HepG2 (cell line): ENCODE measurements around the gene EYA2. TPM values are rescaled to one million over a fixed set of nuclear protein-coding genes. Genes with fewer than 3 reads are reported as not detected.

Experiments used
- ATAC-seq: fragments of 200-7000 bp; cut with Tn5 transposase; 3 replicates; pipeline ENCODE4 v1.9.1; 2020; ENCODE audit warnings: mild to moderate bottlenecking, moderate library complexity
- BruUV-seq: library from RNA; stranded (reverse); fragments of 400-500 nt; replicated peaks from 2 replicates; lab custom pipeline; 2021; lab: Mats Ljungman, UMichigan
- CTCF ChIA-PET: fragments of 300-600 bp; formaldehyde crosslinking; extraction: SDS; loops from one replicate; lab custom pipeline; 2021; ENCODE audit warnings: low total read pairs, inconsistent platforms, low intra/inter-chr PET ratio; lab: Yijun Ruan, JAX
- POLR2A ChIA-PET: fragments of 350-600 bp; sonication (Branson Sonifier 250); formaldehyde crosslinking; loops from one replicate; lab custom pipeline; 2020; ENCODE audit warnings: antibody characterized with exemption, inconsistent platforms; lab: Yijun Ruan, JAX
- DNase-seq: peaks from one replicate; pipeline ENCODE4 v3.0.0-alpha.2; 2015; ENCODE audit warnings: low spot score
- FAIRE-seq: peaks from 3 replicates; lab custom pipeline; 2011; peaks lifted over from hg19 to GRCh38; lab: Jason Lieb, UNC
- H2AFZ ChIP-seq: one replicate; pipeline ENCODE4 v1.6.1; 2011; ENCODE audit warnings: low read length, inconsistent platforms
- H3K27ac ChIP-seq: fragments of 300-600 bp; 3 replicates; pipeline ENCODE4 v1.8.0; 2011; ENCODE audit warnings: mixed run types, mild to moderate bottlenecking, mixed read lengths, low read length, inconsistent platforms; ENCODE audit not compliant: insufficient read depth; ENCODE audit errors: extremely low read length
- H3K27me3 ChIP-seq, 2 experiments: fragments of 200-600 bp in 1 of 2; 2 replicates in 1 of 2; 3 replicates in 1 of 2; pipeline versions ENCODE4 v1.6.0 to v1.8.0; 2011; ENCODE audit warnings: low read length in 2 of 2, mild to moderate bottlenecking in 2 of 2, moderate library complexity in 2 of 2, inconsistent platforms in 1 of 2; ENCODE audit not compliant: insufficient read depth in 2 of 2, control insufficient read depth in 1 of 2
- H3K36me3 ChIP-seq, 2 experiments: fragments of 200-600 bp in 1 of 2; replicated peaks in 1 of 2; 2 replicates in 1 of 2; 3 replicates in 1 of 2; pipeline versions ENCODE4 v1.5.1 to v1.8.0; 2011; ENCODE audit warnings: low read length in 2 of 2, inconsistent platforms in 1 of 2; ENCODE audit not compliant: insufficient read depth in 2 of 2, control insufficient read depth in 1 of 2
- H3K4me1 ChIP-seq: 2 replicates; pipeline ENCODE4 v1.5.1; 2012; ENCODE audit warnings: low read length, inconsistent platforms; ENCODE audit not compliant: insufficient read depth
- H3K4me2 ChIP-seq: 2 replicates; pipeline ENCODE4 v1.6.0; 2011; ENCODE audit warnings: low read depth, low read length, inconsistent platforms
- H3K4me3 ChIP-seq, 3 experiments: fragments of 200-600 bp in 1 of 3; sonication (generic), shearing (Covaris generic) in 1 of 3; replicated peaks in 1 of 3; 2 replicates each; pipeline ENCODE4 v1.5.1; 2011 to 2016; ENCODE audit warnings: low read length in 3 of 3, inconsistent platforms in 2 of 3, low read depth in 2 of 3, mild to moderate bottlenecking in 2 of 3, control low read depth in 1 of 3, mixed read lengths in 1 of 3; ENCODE audit not compliant: insufficient read depth in 1 of 3
- H3K79me2 ChIP-seq: one replicate; pipeline ENCODE4 v1.6.1; 2011; ENCODE audit warnings: low read length, inconsistent platforms; ENCODE audit not compliant: insufficient read depth
- H3K9ac ChIP-seq: 2 replicates; pipeline ENCODE4 v1.6.0; 2011; ENCODE audit warnings: mild to moderate bottlenecking, low read depth, low read length, inconsistent platforms; ENCODE audit not compliant: insufficient read depth
- H3K9me3 ChIP-seq: 2 replicates; pipeline ENCODE4 v1.5.1; 2012; ENCODE audit warnings: mild to moderate bottlenecking, low read length
- H4K20me1 ChIP-seq: 2 replicates; pipeline ENCODE4 v1.6.0; 2011; ENCODE audit warnings: inconsistent platforms, mild to moderate bottlenecking, low read length, moderate library complexity; ENCODE audit not compliant: insufficient read depth
- CBFB ChIP-seq: sonication (generic); formaldehyde crosslinking; IDR thresholded peaks from 2 replicates; pipeline ENCODE4 v1.4.0; 2020; ENCODE audit warnings: missing genetic modification reagents
- GABPA ChIP-seq, 2 experiments: IDR thresholded peaks; 2 replicates each; pipeline ENCODE4 v1.6.1; 2011 to 2016; ENCODE audit warnings: low read depth in 2 of 2, low read length in 1 of 2, missing biosample characterization in 1 of 2, missing genetic modification characterization in 1 of 2
- GABPB1 ChIP-seq: IDR thresholded peaks from 2 replicates; pipeline ENCODE4 v1.6.1; 2016; ENCODE audit warnings: mild to moderate bottlenecking, missing genetic modification reagents, moderate library complexity, missing compliant biosample characterization
- GATA4 ChIP-seq: sonication (generic); IDR thresholded peaks from 2 replicates; pipeline ENCODE4 v1.6.1; 2016; ENCODE audit warnings: antibody characterized with exemption, low read depth, borderline replicate concordance
- HNRNPL ChIP-seq: fragments of 200-400 bp; formaldehyde crosslinking; IDR thresholded peaks from 2 replicates; pipeline ENCODE4 v1.6.1; 2017; ENCODE audit warnings: mild to moderate bottlenecking, low read depth, low read length
- MED13 ChIP-seq: sonication (generic); formaldehyde crosslinking; IDR thresholded peaks from 2 replicates; pipeline ENCODE4 v1.5.0; 2020; ENCODE audit warnings: missing genetic modification reagents
- NR2C2 ChIP-seq: sonication (generic); formaldehyde crosslinking; IDR thresholded peaks from 2 replicates; pipeline ENCODE4 v1.4.0; 2020; ENCODE audit warnings: missing genetic modification reagents, mild to moderate bottlenecking, moderate library complexity, borderline replicate concordance
- RAD51 ChIP-seq: fragments of 450-650 bp; IDR thresholded peaks from 2 replicates; pipeline ENCODE4 v1.6.1; 2016; ENCODE audit warnings: borderline replicate concordance
- TEAD3 ChIP-seq: optimal IDR thresholded peaks from 2 replicates; pipeline ENCODE3; 2016; ENCODE audit warnings: borderline replicate concordance
- WGBS: methylation state at CpG from one replicate; pipeline ENCODE4 v1.1.6; 2017; ENCODE audit warnings: low lambda C conversion rate; 5-methylcytosine and 5-hydroxymethylcytosine counted together
- in situ Hi-C: cut with HindIII; loops from 2 replicates; pipeline ENCODE4 v1.10.0; 2017; ENCODE audit warnings: low pct_unique_long_range_greater_than_20kb; ENCODE audit not compliant: extremely low pct_ligation_motif_present
- intact Hi-C: fragments of 100-400 bp; cut with micrococcal nuclease; formaldehyde crosslinking; loops from one replicate; pipeline ENCODE4 v1.10.0; 2022; ENCODE audit not compliant: unreplicated experiment
- polyA plus RNA-seq, 8 experiments: library from polyadenylated mRNA; depleted of rRNA in 3 of 8; stranded (reverse) in 7 of 8; unstranded in 1 of 8; fragments of >200 nt; fragmentation: Illumina TruSeq in 4 of 8; extraction: Trizol in 4 of 8; gene quantifications; 2 replicates each; pipeline versions ENCODE4 v1.2.1 to v1.2.3, GENCODE V29; 2011 to 2016; ENCODE audit warnings: low read depth in 4 of 8, missing spikeins in 1 of 8, mixed read lengths in 1 of 8; ENCODE audit not compliant: insufficient read depth in 1 of 8
- total RNA-seq, 5 experiments: library from RNA; depleted of rRNA; stranded (reverse); fragments of >200 nt; fragmentation: Illumina TruSeq; extraction: Trizol; gene quantifications; 2 replicates each; pipeline ENCODE4 v1.2.3, GENCODE V29; 2016; ENCODE audit warnings: low read depth in 1 of 5

EYA2 gene
- total and polyA plus RNA-seq, 2 of the 13 experiments (the other 11 are each of a cell fraction or from before 2014, with no cell fraction given), result not detected

- ChIA-PET CTCF (no interaction called here), POLR2A (no interaction called here)
- FAIRE-seq (peak; percentile 18), DNase-seq (no peak), ATAC-seq (no peak)
- peak; percentile 65; the same call in 1 of the 2 replicates for TF ChIP-seq RAD51
- TF ChIP-seq MED13 (CRISPR knock-in tag), result no peak
- in situ Hi-C loops, result no loop called here
- intact Hi-C loops, result no loop called here
- Histone ChIP-seq H3K79me2 (no peaks in the 10 kb centered on the region), H3K36me3 (no peaks in the 10 kb centered on the region), H3K27me3 (peaks cover 2 to 14% of the 10 kb centered on the region in 2 experiments; a peak in 2 of 5 replicates), H3K9me3 (peaks cover 5% of the 10 kb centered on the region; the same call in 1 of the 2 replicates), H3K4me2 (no peak overlapping the region), H3K4me3 (no peak overlapping the region), H2AFZ (no peak overlapping the region), H3K4me1 (no peaks in the 10 kb centered on the region), H3K9ac (no peak overlapping the region), H4K20me1 (no peaks in the 10 kb centered on the region), H3K27ac (no peak overlapping the region)
- 0% methylated on average over 1 of the region's 1 CpG for WGBS
- no TSS peak for BruUV-seq
Measured at GRCh38 chr20:46870041-46870440, 24.6 kb upstream of the EYA2 start.

- no peak for DNase-seq
- POLR2A ChIA-PET, result no interaction called here
- H2AFZ ChIP-seq, result no peak overlapping the region
- H3K9me3 ChIP-seq, result peaks cover 5% of the 10 kb centered on the region; the same call in 1 of the 2 replicates
- CTCF ChIA-PET, result no interaction called here
- H3K79me2 ChIP-seq, result no peaks in the 10 kb centered on the region
- FAIRE-seq, result no peak
- in situ Hi-C loops, result no loop called here
- no peak for ATAC-seq
- intact Hi-C loops, result no loop called here
- H3K9ac ChIP-seq, result no peak overlapping the region
- H3K27me3 ChIP-seq, result peaks cover 0 to 6% of the 10 kb centered on the region in 2 experiments; a peak in 2 of 5 replicates
- no peak overlapping the region for H3K27ac ChIP-seq
- H4K20me1 ChIP-seq, result no peaks in the 10 kb centered on the region
- 47% methylated on average over 13 of the region's 13 CpGs for WGBS
- no peak overlapping the region for H3K4me3 ChIP-seq
- no peaks in the 10 kb centered on the region for H3K4me1 ChIP-seq
- no TSS peak for BruUV-seq
- H3K36me3 ChIP-seq, result no peaks in the 10 kb centered on the region
- TF ChIP-seq TEAD3 (CRISPR knock-in tag) (no peak), CBFB (CRISPR knock-in tag) (no peak), HNRNPL (no peak), GABPA (IDR thresholded peaks at IDR 0.05; ENCODE audit: low read depth, low read length) (no peak), GABPA (CRISPR knock-in tag; IDR thresholded peaks at IDR 0.05; ENCODE audit: low read depth) (peak; percentile 38; the same call in 1 of the 2 replicates), GABPB1 (CRISPR knock-in tag) (peak; percentile 27; the same call in 1 of the 2 replicates), GATA4 (no peak), NR2C2 (CRISPR knock-in tag) (peak; percentile 79)
- TF ChIP-seq, all 625 proteins: peak for 3
- no peak overlapping the region for H3K4me2 ChIP-seq
Measured at GRCh38 chr20:46872328-46873211, 22.1 kb upstream of the EYA2 start.
